HG03520 (cell line): ENCODE results near the gene LAMA4.

ENCODE experiments used
- ATAC-seq: cut with Tn5 transposase; IDR thresholded peaks from one replicate; pipeline ENCODE4 v1.9.1; 2021; ENCODE audit warnings: mild to moderate bottlenecking, moderate library complexity; ENCODE audit not compliant: unreplicated experiment

Gene LAMA4

GRCh38 chr6:112155886-112156285 lies 98.5 kb downstream of the LAMA4 start:
- ATAC-seq, result no peak

- ATAC-seq, result no peak
These were observed 99.7 kb downstream of the LAMA4 start for GRCh38 chr6:112154711-112155110.

GRCh38 chr6:112153926-112154607 lies 100.3 kb downstream of the LAMA4 start:
- ATAC-seq, result no peak

GRCh38 chr6:112150363-112150762 lies 104.0 kb downstream of the LAMA4 start:
- no peak for ATAC-seq

- ATAC-seq, result no peak
These were observed 104.6 kb downstream of the LAMA4 start for GRCh38 chr6:112149719-112150263.

- no peak for ATAC-seq
These were observed 105.1 kb downstream of the LAMA4 start for GRCh38 chr6:112149236-112149635.

GRCh38 chr6:112148103-112148502 lies 106.3 kb downstream of the LAMA4 start:
- no peak for ATAC-seq

- no peak for ATAC-seq
These were observed 109.2 kb downstream of the LAMA4 start for GRCh38 chr6:112145080-112145573.

- peak; percentile 50 for ATAC-seq
These were observed 110.0 kb downstream of the LAMA4 start for GRCh38 chr6:112144145-112144926.

GRCh38 chr6:112141707-112142106 lies 112.7 kb downstream of the LAMA4 start:
- no peak for ATAC-seq

GRCh38 chr6:112139052-112139451 lies 115.3 kb downstream of the LAMA4 start:
- no peak for ATAC-seq

- ATAC-seq, result no peak
These were observed 123.5 kb downstream of the LAMA4 start for GRCh38 chr6:112130878-112131277.

GRCh38 chr6:112128208-112128607 lies 126.2 kb downstream of the LAMA4 start:
- no peak for ATAC-seq

GRCh38 chr6:112123982-112124381 lies 130.4 kb downstream of the LAMA4 start:
- no peak for ATAC-seq

- ATAC-seq, result no peak
These were observed 131.6 kb downstream of the LAMA4 start for GRCh38 chr6:112122756-112123155.

- no peak for ATAC-seq
These were observed 136.3 kb downstream of the LAMA4 start for GRCh38 chr6:112118034-112118433.

GRCh38 chr6:112117554-112117953 lies 136.8 kb downstream of the LAMA4 start:
- no peak for ATAC-seq

- no peak for ATAC-seq
These were observed 138.1 kb downstream of the LAMA4 start for GRCh38 chr6:112116221-112116620.

- no peak for ATAC-seq
These were observed 139.7 kb downstream of the LAMA4 start for GRCh38 chr6:112114577-112115223.

GRCh38 chr6:112113918-112114317 lies 140.4 kb downstream of the LAMA4 start:
- no peak for ATAC-seq

- no peak for ATAC-seq
These were observed 140.9 kb downstream of the LAMA4 start for GRCh38 chr6:112113431-112113830.
